OCI-LY7 (cell line): Measurements from ENCODE around the gene SHF. TPM values are rescaled to one million over a fixed set of nuclear protein-coding genes. Genes with fewer than 3 reads are reported as not detected.

ENCODE experiments used
- BruUV-seq: library from RNA; stranded (reverse); fragments of 400-500 nt; replicated peaks from 2 replicates; lab custom pipeline; 2021; lab: Mats Ljungman, UMichigan
- CTCF ChIA-PET: fragments of 300-600 bp; sonication (Branson Sonifier 250); formaldehyde crosslinking; loops from one replicate; lab custom pipeline; 2022; ENCODE audit warnings: antibody characterized with exemption; ENCODE audit not compliant: unreplicated experiment; lab: Charles Lee
- POLR2A ChIA-PET: fragments of 300-600 bp; sonication (Branson Sonifier 250); formaldehyde crosslinking; loops from one replicate; lab custom pipeline; 2022; ENCODE audit warnings: antibody characterized with exemption; lab: Charles Lee
- DNase-seq: peaks from one replicate; pipeline ENCODE4 v3.0.0-alpha.2; 2015; ENCODE audit warnings: low spot score
- H2AFZ ChIP-seq: fragments of 200-600 bp; sonication (generic), shearing (Covaris generic); 2 replicates; pipeline ENCODE4 v1.6.1; 2014; ENCODE audit warnings: mild to moderate bottlenecking, antibody characterized with exemption, low read length, moderate library complexity
- H3K27ac ChIP-seq: fragments of 200-600 bp; sonication (generic); 2 replicates; pipeline ENCODE4 v1.5.1; 2014; ENCODE audit warnings: mixed run types, low read depth, mild to moderate bottlenecking, moderate library complexity, low read length, inconsistent platforms; ENCODE audit not compliant: poor library complexity, severe bottlenecking
- H3K36me3 ChIP-seq: fragments of 200-600 bp; sonication (generic); 2 replicates; pipeline ENCODE4 v1.6.1; 2014; ENCODE audit warnings: mild to moderate bottlenecking, antibody characterized with exemption, low read length, moderate library complexity, mixed read lengths; ENCODE audit not compliant: insufficient read depth
- H3K4me1 ChIP-seq: fragments of 200-600 bp; sonication (generic); 2 replicates; pipeline ENCODE4 v1.5.1; 2014; ENCODE audit warnings: mild to moderate bottlenecking, low read length; ENCODE audit not compliant: insufficient read depth, poor library complexity, severe bottlenecking
- H3K4me2 ChIP-seq: fragments of 200-600 bp; sonication (generic); 2 replicates; pipeline ENCODE4 v1.6.1; 2014; ENCODE audit warnings: mild to moderate bottlenecking, low read length
- H3K4me3 ChIP-seq: fragments of 200-600 bp; sonication (generic); 2 replicates; pipeline ENCODE4 v1.5.1; 2014; ENCODE audit warnings: mild to moderate bottlenecking, low read depth, low read length; ENCODE audit not compliant: poor library complexity, severe bottlenecking
- H3K79me2 ChIP-seq: fragments of 200-600 bp; sonication (generic); 2 replicates; pipeline ENCODE4 v1.6.1; 2016; ENCODE audit warnings: low read depth, mild to moderate bottlenecking, low read length, moderate library complexity, mixed read lengths; ENCODE audit not compliant: insufficient read depth
- H3K9me2 ChIP-seq: fragments of 200-600 bp; sonication (generic); 2 replicates; pipeline ENCODE4 v1.6.1; 2016; ENCODE audit warnings: mild to moderate bottlenecking, low read length, mixed read lengths; ENCODE audit not compliant: insufficient read depth
- H3K9me3 ChIP-seq: fragments of 200-600 bp; sonication (generic); 2 replicates; pipeline ENCODE4 v1.6.1; 2014; ENCODE audit warnings: mild to moderate bottlenecking, mixed run types, low read length, mixed read lengths
- H4K20me1 ChIP-seq: fragments of 200-600 bp; sonication (generic); 2 replicates; pipeline ENCODE4 v1.6.1; 2014; ENCODE audit warnings: mild to moderate bottlenecking, antibody characterized with exemption, low read length, moderate library complexity, mixed read lengths; ENCODE audit not compliant: insufficient read depth
- CTCF ChIP-seq: fragments of 200-600 bp; sonication (generic); conservative IDR thresholded peaks from 2 replicates; pipeline ENCODE4 v1.5.1; 2014; ENCODE audit warnings: mild to moderate bottlenecking, antibody characterized with exemption, low read length, moderate library complexity, mixed read lengths
- EZH2phosphoT487 ChIP-seq: fragments of 200-600 bp; sonication (generic); IDR thresholded peaks from 2 replicates; pipeline ENCODE4 v1.6.1; 2018; ENCODE audit warnings: low read depth, borderline replicate concordance, mild to moderate bottlenecking, mixed run types, antibody characterized with exemption, low read length, moderate library complexity, mixed read lengths
- intact Hi-C: fragments of 100-400 bp; cut with micrococcal nuclease; formaldehyde crosslinking; loops from one replicate; pipeline ENCODE4 v1.10.0; 2022; ENCODE audit not compliant: unreplicated experiment
- total RNA-seq, 2 experiments: library from RNA; depleted of rRNA in 1 of 2; stranded (reverse); fragments of >200 nt in 1 of 2; shearing (Covaris generic) in 1 of 2; gene quantifications; 2 replicates each; pipeline ENCODE4 v1.2.3, GENCODE V29; 2014 to 2022

The SHF gene
- total RNA-seq, 2 experiments from 2014 or later, result 2.5 to 5.7 TPM

GRCh38 chr15:45120081-45120972 lies 67.4 kb downstream of the SHF start:
- H3K9me2 ChIP-seq, result no peaks in the 10 kb centered on the region
- H3K9me3 ChIP-seq, result no peaks in the 10 kb centered on the region
- BruUV-seq, result no TSS peak
- ChIA-PET CTCF (no interaction called here), POLR2A (interaction anchor here (0.9 kb wide), 1 partner anchor 170 kb away, joined by 3 read pairs; no protein-coding TSS in a partner anchor)
- H3K4me2 ChIP-seq, result no peak overlapping the region
- no peaks in the 10 kb centered on the region for H3K79me2 ChIP-seq
- no peak for TF ChIP-seq EZH2phosphoT487
- TF ChIP-seq CTCF, result no peak
- H2AFZ ChIP-seq, result no peak overlapping the region
- no peaks in the 10 kb centered on the region for H4K20me1 ChIP-seq
- H3K4me1 ChIP-seq, result no peaks in the 10 kb centered on the region
- no peak overlapping the region for H3K4me3 ChIP-seq
- DNase-seq, result no peak
- intact Hi-C loops, result no loop called here
- no peaks in the 10 kb centered on the region for H3K36me3 ChIP-seq
- H3K27ac ChIP-seq, result no peak overlapping the region

GRCh38 chr15:45118996-45119395 lies 68.8 kb downstream of the SHF start:
- Histone ChIP-seq H3K9me3 (no peaks in the 10 kb centered on the region), H3K4me2 (no peak overlapping the region), H3K4me3 (no peak overlapping the region), H3K4me1 (no peaks in the 10 kb centered on the region), H3K27ac (no peak overlapping the region), H3K79me2 (no peaks in the 10 kb centered on the region), H3K9me2 (no peaks in the 10 kb centered on the region), H4K20me1 (no peaks in the 10 kb centered on the region), H3K36me3 (no peaks in the 10 kb centered on the region), H2AFZ (no peak overlapping the region)
- ChIA-PET CTCF (interaction anchor here (0.8 to 0.9 kb wide), 2 partner anchors 9 to 14 kb away, joined by 3 to 6 read pairs; no protein-coding TSS in a partner anchor), POLR2A (interaction anchor here (1.0 kb wide), 1 partner anchor 263 kb away, joined by 3 read pairs; no protein-coding TSS in a partner anchor)
- intact Hi-C loops, result no loop called here
- no TSS peak for BruUV-seq
- no peak for TF ChIP-seq CTCF
- no peak for TF ChIP-seq EZH2phosphoT487
- no peak for DNase-seq
